Endodermal cell (in vitro differentiated cells): ENCODE data around the gene ANO8. TPM values are rescaled to one million over a fixed set of nuclear protein-coding genes. Genes with fewer than 3 reads are reported as not detected.

ENCODE experiments used
- DNase-seq: peaks from one replicate; pipeline ENCODE4 v3.0.0-alpha.2; 2017
- H3K27ac ChIP-seq: 2 replicates; pipeline ENCODE4 v1.5.1; 2013; ENCODE audit warnings: mild to moderate bottlenecking, low read depth, low read length, moderate library complexity
- H3K27me3 ChIP-seq: 2 replicates; pipeline ENCODE4 v1.6.1; 2013; ENCODE audit warnings: mild to moderate bottlenecking, low read length, moderate library complexity; ENCODE audit not compliant: insufficient read depth, control insufficient read depth, poor library complexity, severe bottlenecking
- H3K36me3 ChIP-seq: 2 replicates; pipeline ENCODE4 v1.7.0; 2013; ENCODE audit warnings: mild to moderate bottlenecking, low read length, moderate library complexity; ENCODE audit not compliant: control insufficient read depth, insufficient read depth
- H3K4me1 ChIP-seq: one replicate; pipeline ENCODE4 v1.7.0; 2013; ENCODE audit warnings: low read length; ENCODE audit not compliant: control insufficient read depth, insufficient read depth
- H3K4me3 ChIP-seq: 2 replicates; pipeline ENCODE4 v1.5.1; 2013; ENCODE audit warnings: mild to moderate bottlenecking, low read length, moderate library complexity
- H3K9ac ChIP-seq: 2 replicates; pipeline ENCODE4 v1.6.1; 2013; ENCODE audit warnings: mild to moderate bottlenecking, low read length, moderate library complexity; ENCODE audit not compliant: poor library complexity, severe bottlenecking; ENCODE audit errors: extremely low read depth
- H3K9me3 ChIP-seq: 2 replicates; pipeline ENCODE4 v1.6.1; 2013; ENCODE audit warnings: mild to moderate bottlenecking, low read length, moderate library complexity; ENCODE audit not compliant: control insufficient read depth
- H3K27ac Mint-ChIP-seq: 2 replicates; pipeline ENCODE4 v1.8.0; 2020; ENCODE audit warnings: mixed read lengths
- H3K27me3 Mint-ChIP-seq: 2 replicates; pipeline ENCODE4 v1.8.0; 2021; ENCODE audit warnings: mild to moderate bottlenecking, mixed read lengths; ENCODE audit not compliant: insufficient read depth
- H3K36me3 Mint-ChIP-seq: 2 replicates; pipeline ENCODE4 v1.8.0; 2020; ENCODE audit warnings: low read depth, mixed read lengths
- H3K4me1 Mint-ChIP-seq: 2 replicates; pipeline ENCODE4 v1.8.0; 2020; ENCODE audit warnings: mixed read lengths
- H3K4me3 Mint-ChIP-seq: 2 replicates; pipeline ENCODE4 v1.8.0; 2020; ENCODE audit warnings: mild to moderate bottlenecking, moderate library complexity, mixed read lengths
- H3K9me3 Mint-ChIP-seq: 2 replicates; pipeline ENCODE4 v1.8.0; 2020; ENCODE audit warnings: mild to moderate bottlenecking, mixed read lengths
- WGBS, 2 experiments: methylation state at CpG; one replicate each; pipeline versions ENCODE4 v1.1.5 to v1.1.7; 2013; ENCODE audit warnings: missing lambda C conversion rate in 2 of 2, mixed read lengths in 1 of 2; ENCODE audit not compliant: insufficient coverage in 1 of 2, insufficient read length in 1 of 2; 5-methylcytosine and 5-hydroxymethylcytosine counted together
- total RNA-seq, 2 donors: library from RNA; stranded (reverse); fragmentation: NEBNext Ultra II Directional in 1 of 2; extraction: Animal tissue kit (Norgen Biotek cat#: 25700) in 1 of 2; gene quantifications; 2 replicates in 1 of 2; 3 replicates in 1 of 2; pipeline ENCODE4 v1.2.1, GENCODE V29; 2021
- TF ChIP-seq, protein P1 (sequence below): fragments of 200-600 bp; sonication (generic); conservative IDR thresholded peaks from 2 replicates; pipeline ENCODE4 v1.5.0; 2021; ENCODE audit warnings: antibody characterized with exemption, mild to moderate bottlenecking

The ANO8 gene
- total RNA-seq, 2 donors from 2014 or later, result 27.5 to 29.5 TPM

DNA sequence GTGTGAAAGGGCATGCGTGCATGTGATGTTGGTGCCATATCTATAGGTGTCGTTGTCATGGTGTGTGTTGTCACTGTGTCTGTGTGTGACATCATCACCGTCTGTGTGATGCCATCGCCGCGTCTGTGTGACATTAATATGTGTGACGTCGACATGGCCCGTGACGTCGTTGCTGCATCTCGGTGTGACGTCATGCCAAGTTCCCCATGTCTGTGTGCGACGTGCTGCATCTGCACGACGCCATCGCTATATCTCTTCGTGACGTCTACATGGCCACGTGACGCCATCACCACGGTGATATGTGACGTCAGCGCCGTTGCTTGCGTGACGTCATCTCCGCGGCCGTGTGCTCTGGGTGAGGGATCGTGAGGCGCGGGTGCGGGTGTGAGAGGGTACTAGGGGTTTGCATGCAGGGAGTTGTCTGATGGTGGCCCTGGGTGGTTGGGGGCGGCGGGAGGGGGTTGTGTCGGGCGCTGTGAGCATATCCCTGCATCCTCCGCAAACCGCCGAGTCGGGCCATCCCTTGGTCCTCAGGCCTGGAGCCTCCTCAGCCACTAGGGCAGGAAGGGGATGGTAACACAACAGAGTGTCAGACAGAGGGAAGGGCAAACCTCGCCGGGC is 17.3 kb upstream of the ANO8 start:
- DNase-seq, result no peak
- Mint-ChIP-seq H3K27me3 (no peaks in the 10 kb centered on the region), H3K36me3 (no peaks in the 10 kb centered on the region), H3K4me3 (no peak overlapping the region), H3K9me3 (no peaks in the 10 kb centered on the region), H3K4me1 (peaks cover 3% of the 10 kb centered on the region), H3K27ac (no peak overlapping the region)
- Histone ChIP-seq H3K36me3 (no peaks in the 10 kb centered on the region), H3K9me3 (no peaks in the 10 kb centered on the region), H3K4me1 (no peaks in the 10 kb centered on the region), H3K9ac (no peak overlapping the region), H3K27ac (no peak overlapping the region), H3K27me3 (no peaks in the 10 kb centered on the region), H3K4me3 (no peak overlapping the region)
- 95 to 97% methylated on average over 34 to 45 of the region's 45 CpGs for WGBS, 2 experiments
- TF ChIP-seq, protein P1, sequence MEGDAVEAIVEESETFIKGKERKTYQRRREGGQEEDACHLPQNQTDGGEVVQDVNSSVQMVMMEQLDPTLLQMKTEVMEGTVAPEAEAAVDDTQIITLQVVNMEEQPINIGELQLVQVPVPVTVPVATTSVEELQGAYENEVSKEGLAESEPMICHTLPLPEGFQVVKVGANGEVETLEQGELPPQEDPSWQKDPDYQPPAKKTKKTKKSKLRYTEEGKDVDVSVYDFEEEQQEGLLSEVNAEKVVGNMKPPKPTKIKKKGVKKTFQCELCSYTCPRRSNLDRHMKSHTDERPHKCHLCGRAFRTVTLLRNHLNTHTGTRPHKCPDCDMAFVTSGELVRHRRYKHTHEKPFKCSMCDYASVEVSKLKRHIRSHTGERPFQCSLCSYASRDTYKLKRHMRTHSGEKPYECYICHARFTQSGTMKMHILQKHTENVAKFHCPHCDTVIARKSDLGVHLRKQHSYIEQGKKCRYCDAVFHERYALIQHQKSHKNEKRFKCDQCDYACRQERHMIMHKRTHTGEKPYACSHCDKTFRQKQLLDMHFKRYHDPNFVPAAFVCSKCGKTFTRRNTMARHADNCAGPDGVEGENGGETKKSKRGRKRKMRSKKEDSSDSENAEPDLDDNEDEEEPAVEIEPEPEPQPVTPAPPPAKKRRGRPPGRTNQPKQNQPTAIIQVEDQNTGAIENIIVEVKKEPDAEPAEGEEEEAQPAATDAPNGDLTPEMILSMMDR, result no peak

DNA sequence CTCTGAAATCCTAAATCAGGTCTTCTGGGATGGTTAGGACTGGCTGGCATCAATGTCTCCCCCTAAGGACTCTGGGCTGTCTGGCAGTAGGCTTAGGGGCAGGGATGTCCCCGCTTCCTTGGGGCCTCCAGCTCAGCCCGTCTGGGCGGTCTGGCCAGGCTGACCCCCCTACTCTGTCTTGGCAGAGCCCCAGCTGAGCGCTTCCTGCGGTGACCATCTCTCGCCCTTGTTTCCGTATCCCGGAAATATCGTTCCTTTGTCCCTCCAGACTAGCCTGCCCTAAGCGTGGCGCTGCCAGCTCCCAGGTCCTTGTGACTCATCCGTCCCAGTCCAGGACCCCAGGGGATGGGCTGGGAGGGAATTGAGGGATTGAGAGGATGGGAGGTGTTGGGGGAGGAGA is 14.0 kb upstream of the ANO8 start:
- H3K4me3 Mint-ChIP-seq, result no peak overlapping the region
- Histone ChIP-seq H3K9me3 (no peaks in the 10 kb centered on the region), H3K9ac (no peak overlapping the region), H3K36me3 (no peaks in the 10 kb centered on the region), H3K27me3 (no peaks in the 10 kb centered on the region), H3K4me1 (no peaks in the 10 kb centered on the region), H3K4me3 (no peak overlapping the region), H3K27ac (no peak overlapping the region)
- no peak overlapping the region for H3K27ac Mint-ChIP-seq
- peak; percentile 91 for DNase-seq
- H3K36me3 Mint-ChIP-seq, result no peaks in the 10 kb centered on the region
- H3K4me1 Mint-ChIP-seq, result peaks cover 3% of the 10 kb centered on the region
- 25 to 30% methylated on average over 5 to 12 of the region's 12 CpGs for WGBS, 2 experiments
- H3K27me3 Mint-ChIP-seq, result no peaks in the 10 kb centered on the region
- TF ChIP-seq, protein P1, result no peak
- H3K9me3 Mint-ChIP-seq, result no peaks in the 10 kb centered on the region

DNA sequence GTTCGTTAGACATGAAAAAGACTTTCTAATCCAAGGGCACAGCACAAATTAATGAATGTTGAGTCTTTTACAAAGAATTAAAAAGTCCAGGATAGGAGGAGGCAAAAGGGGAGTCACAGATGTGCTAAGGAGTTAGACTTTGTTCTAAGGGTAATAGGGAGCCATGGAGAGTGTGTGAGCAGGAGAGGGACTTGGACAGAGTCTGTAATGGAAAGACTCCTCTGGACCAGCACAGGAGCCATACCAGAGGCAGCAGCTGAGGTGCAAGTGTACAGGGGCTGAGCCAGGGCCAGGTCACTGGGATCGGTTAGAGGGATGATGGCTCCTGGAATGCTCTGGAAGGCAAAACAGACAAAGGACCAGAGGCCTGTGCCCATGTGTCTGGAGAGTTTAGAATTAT is 13.2 kb upstream of the ANO8 start:
- Mint-ChIP-seq H3K4me3 (no peak overlapping the region), H3K9me3 (no peaks in the 10 kb centered on the region), H3K4me1 (peaks cover 3% of the 10 kb centered on the region), H3K27me3 (no peaks in the 10 kb centered on the region), H3K27ac (no peak overlapping the region), H3K36me3 (no peaks in the 10 kb centered on the region)
- Histone ChIP-seq H3K36me3 (no peaks in the 10 kb centered on the region), H3K9ac (no peak overlapping the region), H3K27me3 (no peaks in the 10 kb centered on the region), H3K4me3 (no peak overlapping the region), H3K4me1 (no peaks in the 10 kb centered on the region), H3K9me3 (no peaks in the 10 kb centered on the region), H3K27ac (no peak overlapping the region)
- TF ChIP-seq, protein P1, result no peak
- 82 to 92% methylated on average over 2 of the region's 2 CpGs for WGBS, 2 experiments
- no peak for DNase-seq
